ENCODE data around the gene SOCS6. TPM values are rescaled to one million over a fixed set of nuclear protein-coding genes. Genes with fewer than 3 reads are reported as not detected.

SOCS6 gene
- total RNA-seq, 2 donors from 2014 or later: 20.3 to 21.3 TPM

DNA sequence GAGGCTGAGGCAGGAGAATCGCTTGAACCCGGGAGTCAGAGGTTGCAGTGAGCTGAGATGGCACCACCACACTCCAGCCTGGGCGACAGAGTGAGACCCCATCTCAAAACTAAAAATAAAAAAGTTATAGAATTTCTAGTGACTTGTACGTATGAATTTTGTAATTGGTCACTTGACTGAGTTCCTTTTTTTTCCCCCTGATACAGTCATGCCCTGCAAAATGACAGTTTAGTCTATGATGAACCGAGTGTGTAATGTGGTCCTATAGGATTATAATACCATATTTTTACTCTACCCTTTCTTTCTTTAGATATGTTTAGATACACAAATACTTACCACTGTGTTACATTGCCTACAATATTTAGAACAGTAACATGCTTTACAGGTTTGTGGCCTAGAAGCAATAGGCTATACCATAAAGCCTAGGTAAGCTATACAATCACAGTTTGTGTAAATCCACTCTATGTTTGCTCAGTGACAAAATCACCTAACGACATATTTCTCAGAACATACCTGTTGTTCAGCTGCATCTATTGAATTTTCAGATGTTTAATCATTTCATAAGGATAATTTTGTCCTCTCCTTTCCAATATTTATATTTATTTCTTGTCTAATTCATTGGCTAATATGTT, 25.4 kb downstream of the SOCS6 start:
- H3K4me3 ChIP-seq: no peak overlapping the region
- no peak for TF ChIP-seq CTCF (IDR thresholded peaks at IDR 0.05)
- H3K9me3 ChIP-seq: no peaks in the 10 kb centered on the region
- H3K27me3 ChIP-seq (replicated peaks; ENCODE audit: insufficient read depth): no peaks in the 10 kb centered on the region
- no peaks in the 10 kb centered on the region for H3K36me3 ChIP-seq
- no peak overlapping the region for H3K27ac ChIP-seq
- no peak for DNase-seq (ENCODE audit: low spot score)
- no peak for ATAC-seq (ENCODE audit: insufficient number of reproducible peaks, low FRiP score, low read depth)
- H3K4me1 ChIP-seq (ENCODE audit: control insufficient read depth in 1 of 2, low read depth in 2 of 2): peaks cover 0 to 5% of the 10 kb centered on the region in 2 donors

DNA sequence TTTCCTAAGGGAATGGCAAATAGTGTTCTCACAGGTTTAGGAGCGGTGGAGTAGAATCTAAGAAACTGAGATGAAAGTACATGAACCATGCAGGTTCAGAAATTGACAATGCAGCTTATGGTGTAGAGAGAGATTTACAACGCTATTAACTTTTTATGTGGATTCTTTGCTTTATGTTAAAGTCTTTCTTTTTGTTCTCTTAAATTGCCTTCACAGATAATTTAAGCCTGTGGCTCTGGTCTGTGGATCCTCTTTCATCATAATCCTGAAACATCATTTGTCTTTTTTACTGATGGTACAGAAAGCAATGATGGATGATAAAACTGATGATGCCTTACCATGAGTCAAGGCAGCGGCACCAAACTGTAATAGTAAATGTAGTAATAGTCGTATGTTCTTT, 30.3 kb downstream of the SOCS6 start:
- DNase-seq (ENCODE audit: low spot score): no peak
- Histone ChIP-seq H3K27me3 (replicated peaks; ENCODE audit: insufficient read depth) (no peaks in the 10 kb centered on the region), H3K4me1 (ENCODE audit: control insufficient read depth in 1 of 2, low read depth in 2 of 2) (no peaks in the 10 kb centered on the region), H3K9me3 (no peaks in the 10 kb centered on the region), H3K4me3 (no peak overlapping the region), H3K36me3 (no peaks in the 10 kb centered on the region), H3K27ac (no peak overlapping the region)
- no peak for ATAC-seq (ENCODE audit: insufficient number of reproducible peaks, low FRiP score, low read depth)
- no peak for TF ChIP-seq CTCF (IDR thresholded peaks at IDR 0.05)

DNA sequence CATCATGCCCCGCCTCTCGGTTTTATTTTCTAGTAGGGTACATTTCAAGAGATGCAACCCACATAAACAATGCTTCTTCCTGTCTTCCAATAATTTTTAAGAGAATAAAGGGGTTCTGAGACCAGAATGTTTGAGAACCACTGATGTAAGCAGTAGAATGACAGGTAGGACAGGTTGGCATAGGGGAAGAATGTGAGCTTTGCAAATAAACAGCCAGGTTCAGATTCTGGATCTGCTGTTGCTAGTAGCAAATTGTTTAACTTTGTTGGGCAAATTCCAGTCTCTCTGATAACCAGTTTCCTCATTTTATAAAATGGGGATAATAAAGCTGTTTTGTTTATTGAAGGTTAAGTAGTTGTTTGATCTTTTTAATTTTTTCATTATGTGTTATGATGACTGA, 32.8 kb downstream of the SOCS6 start:
- no peak overlapping the region for H3K4me3 ChIP-seq
- ATAC-seq (ENCODE audit: insufficient number of reproducible peaks, low FRiP score, low read depth): no peak
- no peak overlapping the region for H3K27ac ChIP-seq
- H3K9me3 ChIP-seq: no peaks in the 10 kb centered on the region
- H3K4me1 ChIP-seq (ENCODE audit: control insufficient read depth in 1 of 2, low read depth in 2 of 2): no peaks in the 10 kb centered on the region
- no peak for TF ChIP-seq CTCF (IDR thresholded peaks at IDR 0.05)
- H3K36me3 ChIP-seq: peaks cover 7% of the 10 kb centered on the region
- no peak for DNase-seq (ENCODE audit: low spot score)
- no peaks in the 10 kb centered on the region for H3K27me3 ChIP-seq (replicated peaks; ENCODE audit: insufficient read depth)

GRCh38 chr18:70322385-70322784, 33.5 kb downstream of the SOCS6 start:
- ATAC-seq (ENCODE audit: insufficient number of reproducible peaks, low FRiP score, low read depth): no peak

GRCh38 chr18:70322928-70323327, 34.1 kb downstream of the SOCS6 start:
- ATAC-seq (ENCODE audit: insufficient number of reproducible peaks, low FRiP score, low read depth) (no peak), DNase-seq (ENCODE audit: low spot score) (no peak)
- Histone ChIP-seq H3K27ac (no peak overlapping the region), H3K4me1 (ENCODE audit: control insufficient read depth in 1 of 2, low read depth in 2 of 2) (peaks cover 0 to under 1% of the 10 kb centered on the region in 2 donors), H3K36me3 (peaks cover 7% of the 10 kb centered on the region), H3K9me3 (no peaks in the 10 kb centered on the region), H3K4me3 (no peak overlapping the region), H3K27me3 (replicated peaks; ENCODE audit: insufficient read depth) (no peaks in the 10 kb centered on the region)
- TF ChIP-seq CTCF (IDR thresholded peaks at IDR 0.05): no peak

More at GRCh38 chr18:70322385-70322784, 33.5 kb downstream of the SOCS6 start:
- H3K36me3 ChIP-seq: peaks cover 7% of the 10 kb centered on the region
- no peaks in the 10 kb centered on the region for H3K4me1 ChIP-seq (ENCODE audit: control insufficient read depth in 1 of 2, low read depth in 2 of 2)
- no peak for TF ChIP-seq CTCF (IDR thresholded peaks at IDR 0.05)
- no peak overlapping the region for H3K4me3 ChIP-seq
- no peaks in the 10 kb centered on the region for H3K9me3 ChIP-seq
- no peak overlapping the region for H3K27ac ChIP-seq
- no peaks in the 10 kb centered on the region for H3K27me3 ChIP-seq (replicated peaks; ENCODE audit: insufficient read depth)
- DNase-seq (ENCODE audit: low spot score): no peak
